ENCODE data around the gene AQP9.
"Not testable (repeated sequence)": the region's sequence is repeated elsewhere in the genome, so short reads cannot be mapped to it uniquely, and the experiment has no call there.

AQP9 gene

DNA sequence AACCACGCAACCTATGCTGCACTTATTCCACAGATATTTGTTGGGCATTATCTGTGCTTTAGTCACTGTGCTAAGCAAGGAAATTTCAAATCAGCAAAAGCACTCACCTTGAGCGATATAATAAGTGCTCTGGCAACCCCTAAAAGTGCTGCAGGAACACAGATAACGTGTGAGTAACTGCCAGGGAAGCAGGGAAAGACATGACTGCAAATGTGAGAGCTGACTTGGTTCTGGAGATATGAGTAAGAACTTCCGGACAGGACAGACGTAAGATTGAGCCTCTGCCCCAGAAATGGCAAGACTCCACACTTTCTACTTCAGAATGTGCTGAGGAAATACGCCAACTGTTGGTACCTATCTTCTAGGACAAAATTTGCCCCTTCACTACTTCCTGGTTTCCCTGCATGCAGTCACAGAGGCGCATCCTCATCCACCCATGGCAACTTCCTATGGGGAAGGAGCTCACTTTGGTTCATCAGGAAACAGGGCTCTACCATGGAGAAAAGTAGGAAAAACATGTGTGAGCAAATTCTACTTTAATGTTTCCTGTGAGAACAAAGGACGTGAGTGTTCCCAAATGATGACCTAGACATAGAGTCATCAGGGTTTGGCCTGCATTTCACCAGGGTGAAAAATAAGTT is 41.7 kb downstream of the AQP9 start:
- DNase-seq (ENCODE audit: low read depth in 2 of 2) = no peak

DNA sequence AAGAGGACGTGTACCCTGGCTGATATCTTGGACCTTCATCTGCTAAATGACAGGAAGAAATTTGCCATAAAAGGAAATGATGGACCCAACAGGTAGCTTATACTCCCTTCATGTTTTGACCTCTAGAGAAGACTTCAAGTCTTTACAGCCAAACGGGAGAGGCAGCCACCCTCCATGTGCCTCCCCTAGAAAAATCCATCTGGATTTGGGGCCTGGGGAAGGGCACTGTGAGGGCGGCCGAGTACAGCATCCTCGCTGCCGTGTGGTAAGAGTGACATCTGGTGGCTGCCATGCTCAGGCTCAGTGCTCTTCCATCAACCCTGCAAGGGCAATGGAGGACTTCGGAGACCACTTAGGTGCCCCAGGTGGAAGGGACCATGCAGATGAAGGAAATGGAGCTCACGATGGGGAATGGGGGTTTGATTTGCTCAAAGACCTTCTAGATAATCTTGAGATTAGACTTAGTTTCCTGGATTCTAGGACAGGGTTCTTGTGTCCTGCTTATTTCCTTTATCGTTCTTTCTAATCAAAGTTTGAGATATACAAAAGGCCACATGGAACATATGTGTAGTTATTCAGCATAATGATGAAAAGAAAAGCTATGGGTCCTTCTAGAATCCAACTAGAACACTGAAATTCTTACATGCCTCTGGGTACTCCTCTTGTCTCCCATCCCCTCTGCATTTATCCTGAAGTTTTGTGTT is 44.4 kb downstream of the AQP9 start:
- DNase-seq (ENCODE audit: low read depth in 2 of 2) = no peak

DNA sequence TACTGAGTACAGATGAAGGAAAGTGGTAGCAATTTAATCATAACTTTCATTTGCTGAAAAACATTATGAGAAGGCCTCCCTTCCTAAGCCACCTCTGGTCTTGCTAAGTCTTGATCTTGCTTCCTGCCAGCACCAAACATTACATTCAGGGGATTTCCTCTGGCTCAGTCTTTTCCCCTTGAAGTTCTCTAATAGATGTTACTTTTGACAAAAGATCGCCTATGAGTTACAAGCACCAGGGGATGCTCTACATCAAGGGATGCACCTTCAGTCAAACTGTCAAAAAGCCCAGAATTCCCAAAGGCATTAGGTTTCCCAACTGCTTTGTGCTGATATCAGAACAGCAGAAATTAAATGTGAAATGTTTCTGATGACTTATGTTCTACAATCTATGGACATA is 47.3 kb downstream of the AQP9 start:
- no peak for DNase-seq (ENCODE audit: low read depth in 2 of 2)

DNA sequence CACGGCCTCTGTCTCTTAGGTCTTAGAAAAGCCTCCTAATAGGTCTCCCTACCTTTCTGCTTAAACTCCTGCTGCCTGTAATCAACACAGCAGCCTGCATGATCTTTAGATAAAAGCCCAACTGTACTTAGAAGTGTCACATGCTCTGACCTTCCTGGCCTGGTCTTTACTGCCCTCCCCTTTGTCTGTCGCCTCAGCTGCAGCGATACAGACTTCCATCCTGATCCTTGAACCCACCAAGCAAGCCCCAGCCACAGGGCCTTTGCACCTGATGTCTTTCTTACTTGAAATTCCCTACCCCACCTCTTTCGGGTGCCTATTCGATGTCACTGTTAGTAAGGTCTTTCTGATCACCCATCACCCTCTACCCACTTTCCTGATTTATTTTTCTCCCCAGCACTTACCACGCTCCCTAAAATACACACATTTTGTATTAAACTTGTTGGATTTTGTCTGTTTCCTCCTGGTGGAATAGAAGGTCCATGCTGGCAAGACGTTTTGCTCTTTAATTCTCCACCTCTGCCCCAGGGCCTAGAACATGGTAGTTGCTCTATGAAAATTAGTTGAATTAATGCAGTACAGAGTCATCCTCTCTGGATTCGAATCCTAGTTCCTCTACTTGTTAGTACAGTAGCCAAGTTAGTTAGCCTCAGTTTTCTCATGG is 51.1 kb downstream of the AQP9 start:
- DNase-seq (ENCODE audit: low read depth in 2 of 2) = no peak

DNA sequence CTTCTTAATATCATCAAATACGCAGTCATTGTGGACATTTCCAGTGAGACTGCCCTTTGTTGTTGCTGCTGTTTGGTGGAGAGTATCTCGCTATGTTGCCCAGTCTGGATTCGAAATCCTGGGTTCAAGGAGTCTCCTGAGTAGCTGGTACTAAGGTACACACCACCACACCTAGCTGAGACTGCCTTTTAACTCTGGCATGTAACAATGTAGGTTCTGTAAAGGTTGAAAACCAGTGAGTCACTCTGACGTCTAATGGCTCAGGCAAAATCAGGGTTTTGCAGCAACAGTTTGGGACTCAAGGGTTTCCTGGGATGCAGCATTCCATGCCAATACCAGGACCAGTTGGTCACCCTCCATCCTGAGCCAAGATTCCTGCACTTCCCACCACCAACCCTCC is 52.2 kb downstream of the AQP9 start:
- DNase-seq (ENCODE audit: low read depth in 2 of 2) = no peak

DNA sequence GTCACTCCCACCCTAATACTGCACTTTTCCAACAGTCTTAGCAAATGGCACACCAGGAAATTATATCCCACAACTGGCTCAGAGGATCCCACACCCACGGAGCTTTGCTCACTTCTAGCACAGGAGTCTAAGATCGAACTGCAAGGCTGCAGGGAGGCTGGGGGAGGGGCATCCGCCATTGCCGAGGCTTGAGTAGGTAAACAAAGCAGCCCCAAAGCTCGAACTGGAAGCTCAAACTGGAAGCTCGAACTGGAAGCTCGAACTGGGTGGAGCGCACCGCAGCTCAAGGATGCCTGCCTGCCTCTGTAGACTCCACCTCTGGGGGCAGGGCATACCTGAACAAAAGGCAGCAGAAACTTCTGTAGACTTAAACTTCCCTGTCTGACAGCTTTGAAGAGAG is 55.5 kb downstream of the AQP9 start:
- not testable (repeated sequence) for DNase-seq (ENCODE audit: low read depth in 2 of 2)

DNA sequence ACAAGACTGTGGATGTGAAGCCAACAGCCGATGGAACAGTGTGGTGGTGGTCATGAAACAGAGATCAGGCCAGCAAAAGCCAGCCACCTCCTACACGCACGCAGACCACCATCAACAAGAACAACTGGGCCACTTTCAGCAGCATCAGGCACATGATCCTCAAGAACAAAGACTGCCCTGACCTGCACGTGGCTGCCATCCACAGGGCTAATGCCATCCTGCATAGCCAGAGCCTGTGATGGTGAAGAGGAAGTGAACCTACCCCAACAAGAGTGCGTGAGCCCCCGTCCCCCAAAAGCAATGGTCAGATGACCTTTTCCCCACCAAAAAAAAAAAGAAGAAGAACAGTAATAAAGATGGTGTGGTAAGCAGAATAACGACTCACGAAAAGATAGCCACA is 62.6 kb downstream of the AQP9 start:
- DNase-seq (ENCODE audit: low read depth in 2 of 2) = no peak

DNA sequence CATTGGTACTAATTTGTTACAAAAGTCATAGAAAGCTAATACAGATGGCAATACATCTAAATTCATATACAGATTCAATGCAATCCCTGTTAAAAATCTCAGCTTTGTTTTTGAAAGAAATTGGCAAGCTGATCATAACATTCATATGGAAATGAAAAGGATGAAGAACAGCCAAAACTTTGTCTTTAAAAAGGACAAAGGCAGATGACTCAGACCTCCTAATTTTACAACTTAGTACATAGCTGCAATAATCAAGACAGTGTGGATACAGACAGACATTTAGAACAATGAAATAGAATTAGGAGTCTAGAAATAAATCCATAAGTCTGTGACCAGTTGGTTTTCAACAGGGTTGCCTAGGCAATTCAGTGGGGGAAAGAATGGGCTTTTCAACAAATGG is 63.3 kb downstream of the AQP9 start:
- no peak for DNase-seq (ENCODE audit: low read depth in 2 of 2)

DNA sequence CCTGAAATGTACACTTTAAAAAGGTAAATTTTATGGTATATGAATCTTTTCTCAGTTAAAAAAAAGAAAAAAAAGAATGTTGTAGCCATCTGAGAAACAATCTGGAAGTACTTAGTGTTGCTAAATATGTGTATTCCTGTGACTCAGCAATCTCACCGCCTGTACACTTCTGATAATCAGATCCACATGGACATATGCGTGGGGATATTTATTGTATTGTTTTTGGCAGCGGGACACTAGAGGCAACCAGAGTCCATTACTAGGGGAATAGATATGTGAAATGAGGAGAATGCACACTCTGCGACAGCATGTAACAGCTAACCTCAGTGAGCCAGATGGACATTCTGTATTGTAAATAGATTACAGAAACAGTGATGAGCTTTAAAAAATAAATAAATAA is 65.4 kb downstream of the AQP9 start:
- no peak for DNase-seq (ENCODE audit: low read depth in 2 of 2)

DNA sequence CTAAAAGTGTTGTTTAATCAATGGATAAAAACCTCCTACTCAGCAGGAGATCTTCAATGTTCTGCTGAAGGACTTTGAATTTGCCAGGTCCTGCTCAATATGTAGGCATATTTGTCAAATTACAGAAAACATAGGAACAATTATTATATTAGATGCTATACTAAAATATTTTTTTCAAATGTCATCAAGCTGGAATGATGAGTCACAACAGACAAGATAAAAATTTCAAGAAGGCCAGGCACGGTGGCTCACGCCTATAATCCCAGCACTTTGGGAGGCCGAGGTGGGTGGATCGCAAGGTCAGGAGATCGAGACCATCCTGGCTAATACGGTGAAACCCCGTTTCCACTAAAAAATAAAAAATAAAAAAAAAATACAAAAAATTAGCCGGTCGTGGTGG is 68.0 kb downstream of the AQP9 start:
- DNase-seq (ENCODE audit: low read depth in 2 of 2) = no peak

DNA sequence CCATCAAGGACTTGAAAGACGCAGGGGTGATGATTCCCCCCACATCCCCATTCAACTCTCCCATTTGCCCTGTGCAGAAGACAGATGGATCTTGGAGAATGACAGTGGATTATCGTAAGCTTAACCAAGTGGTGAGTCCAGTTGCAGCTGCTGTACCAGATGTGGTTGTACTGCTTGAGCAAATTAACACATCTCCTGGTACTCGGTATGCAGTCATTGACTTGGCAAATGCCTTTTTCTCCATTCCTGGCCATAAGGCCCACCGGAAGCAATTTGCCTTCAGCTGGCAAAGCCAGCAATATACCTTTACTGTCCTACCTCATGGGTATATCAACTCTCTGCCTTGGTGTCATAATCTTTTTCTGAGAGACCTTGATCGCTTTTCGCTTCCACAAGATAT is 70.0 kb downstream of the AQP9 start:
- DNase-seq (ENCODE audit: low read depth in 2 of 2) = not testable (repeated sequence)

DNA sequence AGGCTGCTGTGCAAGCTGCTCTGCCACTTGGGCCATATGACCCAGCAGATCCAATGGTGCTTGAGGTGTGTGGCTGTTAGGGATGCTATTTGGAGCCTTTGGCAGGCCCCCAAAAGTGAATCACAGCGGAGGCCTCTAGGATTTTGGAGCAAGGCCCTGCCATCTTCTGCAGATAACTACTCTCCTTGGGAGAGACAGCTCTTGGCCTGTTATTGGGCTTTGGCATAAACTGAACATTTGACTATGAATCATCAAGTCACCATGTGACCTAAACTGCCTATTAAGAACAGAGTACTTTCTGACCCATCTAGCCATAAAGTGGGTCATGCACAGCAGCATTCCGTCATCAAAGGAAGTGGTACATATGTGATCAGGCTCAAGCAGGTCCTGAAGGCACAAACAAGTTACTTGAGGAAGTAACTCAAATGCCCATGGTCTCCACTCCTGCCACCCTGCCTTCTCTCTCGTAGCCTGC is 70.9 kb downstream of the AQP9 start:
- DNase-seq (ENCODE audit: low read depth in 2 of 2) = not testable (repeated sequence)

DNA sequence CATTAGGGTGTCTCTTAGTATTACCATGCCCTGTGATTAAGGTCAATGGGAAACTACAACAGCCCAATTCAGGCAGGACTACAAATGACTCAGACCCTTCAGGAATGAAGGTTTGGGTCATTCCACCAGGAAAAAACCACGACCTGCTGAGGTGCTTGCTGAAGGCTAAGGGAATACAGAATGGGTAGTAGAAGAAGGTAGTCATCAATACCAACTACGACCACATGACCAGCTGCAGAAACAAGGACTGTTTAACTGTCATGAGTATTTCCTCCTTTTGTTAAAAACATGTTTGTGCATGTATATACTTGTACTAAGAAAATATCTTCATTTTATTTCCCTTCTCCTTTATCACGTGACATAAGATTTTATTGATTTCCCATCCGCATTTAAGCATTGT is 71.8 kb downstream of the AQP9 start:
- DNase-seq (ENCODE audit: low read depth in 2 of 2) = not testable (repeated sequence)

DNA sequence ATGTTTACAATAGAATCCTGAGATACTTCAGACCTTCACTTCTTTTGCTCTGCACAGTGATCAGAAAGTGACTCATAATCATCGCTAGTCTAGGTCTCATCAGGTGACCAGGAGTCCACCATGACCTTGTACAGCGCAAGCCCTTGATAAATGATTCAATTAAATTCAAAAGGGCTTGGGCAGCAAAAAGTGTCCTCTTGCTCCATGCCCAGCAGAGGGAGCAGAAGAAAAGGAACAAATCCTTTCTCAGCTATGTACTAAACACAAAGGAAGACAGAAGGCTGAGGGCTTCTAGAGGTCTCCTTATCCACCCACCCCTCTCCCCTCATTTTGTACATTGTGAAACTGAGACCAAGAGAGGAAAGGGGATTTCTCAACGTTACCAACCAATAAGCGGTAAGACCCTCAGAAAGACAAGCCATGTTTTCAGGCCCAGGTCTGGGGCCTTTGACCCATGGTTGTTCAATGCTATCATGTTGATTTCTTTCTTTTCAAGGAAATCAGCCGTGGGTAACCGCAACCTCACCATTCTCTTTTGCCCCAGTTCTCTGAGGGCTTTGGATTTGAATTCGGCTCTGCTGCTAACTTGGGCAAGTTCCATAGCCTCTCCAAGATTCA is 74.8 kb downstream of the AQP9 start:
- no peak for DNase-seq (ENCODE audit: low read depth in 2 of 2)

DNA sequence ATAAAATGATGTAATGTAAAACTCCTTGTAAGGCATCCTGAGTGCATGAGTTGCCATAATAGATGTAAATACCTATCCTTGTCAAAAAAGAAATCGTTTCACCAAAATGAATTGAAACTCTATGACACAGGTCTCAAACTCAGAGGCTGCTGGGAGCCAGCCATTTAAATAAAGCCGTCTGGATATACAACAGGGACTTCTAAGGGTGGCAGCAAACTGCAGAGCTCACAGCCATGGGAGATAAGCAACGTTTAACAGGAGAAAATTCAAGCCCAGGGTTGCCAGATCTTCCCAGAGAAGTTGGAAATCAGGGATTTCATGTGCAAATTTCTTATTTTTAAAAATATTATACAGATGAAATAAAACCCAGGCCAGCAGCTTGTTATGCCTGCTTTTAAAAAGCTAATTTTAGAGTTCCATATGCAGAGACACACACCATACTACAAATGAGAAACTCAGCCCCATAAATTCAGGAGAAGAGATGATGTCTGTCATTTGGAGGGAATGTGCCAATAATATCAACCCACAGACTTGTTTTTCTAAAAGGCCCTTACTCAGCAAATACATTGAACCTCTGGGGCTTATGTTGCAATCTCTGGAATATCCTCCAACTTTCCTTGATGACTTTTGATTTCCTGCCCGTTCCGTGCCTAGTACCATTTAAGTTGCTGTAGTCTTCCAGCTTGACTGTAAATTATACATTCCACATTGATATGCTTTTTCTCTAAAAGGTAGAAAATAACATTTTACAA is 75.6 kb downstream of the AQP9 start:
- DNase-seq (ENCODE audit: low read depth in 2 of 2) = no peak

DNA sequence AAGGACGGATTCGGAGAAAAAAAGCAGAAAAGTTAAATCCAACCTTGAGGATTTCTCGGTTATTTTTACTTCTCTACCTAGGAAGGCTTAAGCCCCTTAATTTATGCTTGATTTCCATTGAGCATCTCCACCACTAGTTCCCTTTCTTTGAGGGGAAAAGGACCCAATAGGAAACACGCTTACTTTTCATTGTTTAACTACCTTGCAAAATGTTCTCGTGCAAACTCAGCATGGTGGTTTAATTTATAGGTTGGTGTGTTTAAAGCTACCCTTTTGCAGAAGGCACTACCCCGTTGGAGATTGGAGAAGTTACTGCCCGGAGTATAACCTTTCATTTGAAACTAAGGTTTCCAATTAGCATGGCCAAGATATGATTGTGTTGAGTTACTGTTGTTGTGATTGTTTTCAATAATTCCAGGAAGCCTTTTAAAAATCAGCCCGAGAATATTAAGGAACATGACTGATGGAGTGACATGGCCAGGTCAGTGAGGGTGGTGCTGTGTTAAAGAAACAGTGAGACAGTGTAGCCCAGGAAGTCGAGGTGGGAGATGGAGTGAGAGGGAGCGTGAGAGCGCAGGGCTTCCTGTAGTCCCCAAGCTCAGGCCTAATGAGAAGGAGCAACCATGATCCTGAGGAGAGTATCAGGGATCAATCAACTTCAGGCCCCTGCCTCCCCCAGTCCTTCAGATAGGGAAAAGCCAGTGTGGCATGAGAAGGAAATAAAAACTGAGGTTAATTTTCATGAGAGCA is 76.6 kb downstream of the AQP9 start:
- DNase-seq (ENCODE audit: low read depth in 2 of 2) = no peak

DNA sequence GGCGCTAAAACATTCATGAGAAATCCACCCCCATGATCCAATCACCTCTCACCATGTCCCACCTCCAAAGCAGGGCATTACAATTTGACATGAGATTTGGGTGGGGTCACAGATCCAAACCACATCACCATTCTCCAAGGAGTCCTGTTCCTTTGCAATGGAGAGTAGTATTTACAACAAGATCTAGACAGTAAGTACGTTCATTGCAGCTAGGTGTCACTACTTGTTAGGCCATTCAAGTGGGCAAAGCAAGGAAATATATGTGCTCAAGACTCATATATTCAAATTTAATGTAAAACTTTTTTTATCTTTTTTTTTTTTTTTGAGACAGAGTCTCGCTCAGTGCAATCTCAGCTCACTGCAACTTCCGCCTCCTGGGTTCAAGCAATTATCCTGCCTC is 79.3 kb downstream of the AQP9 start:
- no peak for DNase-seq (ENCODE audit: low read depth in 2 of 2)

DNA sequence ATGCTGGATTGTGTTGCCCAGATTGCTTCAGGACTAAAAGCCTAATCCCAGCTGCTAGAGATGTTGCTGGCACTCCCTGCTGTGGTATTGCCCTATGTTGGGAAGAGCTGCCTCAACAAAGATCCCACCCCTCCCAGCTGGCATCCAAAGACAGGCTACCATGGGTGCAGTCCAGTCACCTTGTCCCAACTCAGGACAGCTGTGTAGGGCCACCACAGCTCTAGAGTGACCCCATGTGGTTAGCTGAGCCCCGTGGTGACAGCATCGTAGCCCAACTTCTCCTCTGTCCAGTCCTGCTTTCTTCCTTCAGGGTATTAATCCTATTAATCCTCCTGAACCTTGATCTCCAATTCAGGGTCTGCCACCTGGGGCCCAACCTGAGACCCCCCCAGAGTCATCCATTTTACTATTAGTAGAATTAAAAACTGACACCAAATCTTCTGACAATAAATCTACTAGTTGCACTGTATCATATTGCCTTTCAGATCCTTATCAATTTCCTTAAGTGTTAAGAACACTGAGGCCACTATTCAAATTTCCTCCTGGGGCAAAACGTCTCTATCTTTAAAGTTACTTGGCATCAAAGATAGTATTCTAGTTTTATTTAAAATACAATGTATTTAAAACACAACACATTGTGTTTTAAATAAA is 83.5 kb downstream of the AQP9 start:
- no peak for DNase-seq (ENCODE audit: low read depth in 2 of 2)

DNA sequence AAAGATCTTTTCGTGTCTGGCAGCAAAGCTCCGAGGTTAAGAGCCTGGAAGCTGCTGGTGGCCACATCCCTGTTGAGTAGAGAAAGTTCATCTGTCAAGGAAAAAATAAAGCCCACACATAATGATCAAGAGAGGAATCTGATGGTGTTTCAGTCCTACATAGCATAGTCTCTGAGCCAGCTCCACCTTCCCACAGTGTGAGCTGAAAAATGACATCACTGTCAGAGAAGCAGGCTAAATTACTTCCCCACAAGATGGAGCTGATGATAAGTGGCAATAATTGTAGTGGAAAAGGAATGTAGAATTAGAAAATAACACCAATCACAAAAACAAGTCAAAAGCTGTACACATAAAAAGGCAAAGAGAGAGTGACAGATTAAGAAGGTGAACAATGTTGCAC is 84.5 kb downstream of the AQP9 start:
- DNase-seq (ENCODE audit: low read depth in 2 of 2) = no peak

DNA sequence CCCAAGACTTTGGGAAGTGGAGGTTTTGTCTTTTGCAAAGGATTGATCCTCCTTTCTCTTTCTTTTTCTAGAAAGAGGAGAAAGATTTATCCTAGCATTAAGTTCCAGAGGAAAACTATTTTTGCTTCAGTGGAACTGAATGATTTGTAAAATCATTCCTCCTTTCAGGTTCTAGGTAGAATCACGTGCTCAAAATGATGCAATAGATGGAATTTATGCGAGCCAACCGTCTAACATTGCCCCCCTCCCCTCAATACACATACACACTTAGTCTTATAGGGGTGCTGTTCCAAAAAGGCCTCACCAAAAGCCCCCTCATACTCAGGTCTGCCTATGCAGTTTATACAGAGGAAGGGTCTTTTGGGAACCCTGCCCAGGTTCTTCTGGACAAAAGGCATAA is 85.3 kb downstream of the AQP9 start:
- DNase-seq (ENCODE audit: low read depth in 2 of 2) = no peak

DNA sequence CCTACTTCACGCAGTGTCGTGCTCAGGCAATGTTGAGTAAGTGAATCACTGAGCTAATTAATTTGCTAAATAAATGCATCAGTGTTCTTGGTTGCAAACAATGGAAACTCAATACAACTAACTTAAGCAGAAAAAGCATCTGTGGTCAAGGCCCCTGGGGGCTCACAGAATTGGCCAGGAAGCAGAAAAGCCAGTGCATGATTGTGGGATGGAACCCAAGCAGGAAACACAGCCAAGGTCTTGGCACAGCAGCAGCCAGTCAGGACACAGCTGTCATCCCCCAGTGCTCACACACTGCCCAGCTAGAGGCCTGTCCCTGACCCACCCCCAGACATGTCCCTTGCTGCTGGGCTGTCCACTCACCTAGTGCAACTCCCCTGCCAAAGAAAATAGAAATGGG is 85.9 kb downstream of the AQP9 start:
- DNase-seq (ENCODE audit: low read depth in 2 of 2) = no peak
